NCI-H446 (cell line): Measurements from ENCODE around the gene CAMTA1.
A peak's percentile ranks its signal among the peaks of the same experiment; 100 is the strongest.
"Not testable (repeated sequence)": the region's sequence is repeated elsewhere in the genome, so short reads cannot be mapped to it uniquely, and the experiment has no call there.

Experiments used
- DNase-seq, 2 experiments: peaks; one replicate each; lab custom pipeline; 2025; lab: John Stamatoyannopoulos, UW

CAMTA1 gene

GRCh38 chr1:6807782-6808181, 22.5 kb downstream of the CAMTA1 start:
- DNase-seq = no peak

GRCh38 chr1:6809461-6809860, 24.2 kb downstream of the CAMTA1 start:
- no peak for DNase-seq

GRCh38 chr1:6810146-6810734, 25.0 kb downstream of the CAMTA1 start:
- DNase-seq = not testable (repeated sequence)

- DNase-seq = no peak
These were observed 26.3 kb downstream of the CAMTA1 start for GRCh38 chr1:6811583-6811982.

- no peak for DNase-seq
These were observed 27.9 kb downstream of the CAMTA1 start for GRCh38 chr1:6813165-6813564.

- no peak for DNase-seq
These were observed 30.5 kb downstream of the CAMTA1 start for GRCh38 chr1:6815726-6816125.

- no peak for DNase-seq
These were observed 34.2 kb downstream of the CAMTA1 start for GRCh38 chr1:6819246-6820040.

- DNase-seq = no peak
These were observed 35.6 kb downstream of the CAMTA1 start for GRCh38 chr1:6820899-6821298.

GRCh38 chr1:6822530-6823359, 37.5 kb downstream of the CAMTA1 start:
- DNase-seq = no peak

- no peak for DNase-seq
These were observed 38.5 kb downstream of the CAMTA1 start for GRCh38 chr1:6823793-6824192.

GRCh38 chr1:6824665-6825368, 39.6 kb downstream of the CAMTA1 start:
- no peak for DNase-seq

GRCh38 chr1:6825828-6826227, 40.6 kb downstream of the CAMTA1 start:
- no peak for DNase-seq

- no peak for DNase-seq
These were observed 41.8 kb downstream of the CAMTA1 start for GRCh38 chr1:6827079-6827478.

- DNase-seq = no peak
These were observed 42.4 kb downstream of the CAMTA1 start for GRCh38 chr1:6827630-6828165.

GRCh38 chr1:6831366-6831765, 46.1 kb downstream of the CAMTA1 start:
- peak in 1 of 2 experiments; percentile 28 for DNase-seq

- DNase-seq = not testable (repeated sequence)
These were observed 46.8 kb downstream of the CAMTA1 start for GRCh38 chr1:6832006-6832405.

GRCh38 chr1:6832531-6833188, 47.4 kb downstream of the CAMTA1 start:
- DNase-seq = no peak

- DNase-seq = no peak
These were observed 48.5 kb downstream of the CAMTA1 start for GRCh38 chr1:6833804-6834203.

GRCh38 chr1:6834366-6834765, 49.1 kb downstream of the CAMTA1 start:
- DNase-seq = no peak

GRCh38 chr1:6835139-6835538, 49.9 kb downstream of the CAMTA1 start:
- no peak for DNase-seq

- no peak for DNase-seq
These were observed 57.0 kb downstream of the CAMTA1 start for GRCh38 chr1:6842301-6842700.
